Measurements from ENCODE around the gene TMEM218. TPM values are rescaled to one million over a fixed set of nuclear protein-coding genes. Genes with fewer than 3 reads are reported as not detected.
"Not testable (repeated sequence)": the region's sequence is repeated elsewhere in the genome, so short reads cannot be mapped to it uniquely, and the experiment has no call there.

The TMEM218 gene
- total RNA-seq, 2 experiments from 2014 or later: 16.6 to 18.1 TPM

DNA sequence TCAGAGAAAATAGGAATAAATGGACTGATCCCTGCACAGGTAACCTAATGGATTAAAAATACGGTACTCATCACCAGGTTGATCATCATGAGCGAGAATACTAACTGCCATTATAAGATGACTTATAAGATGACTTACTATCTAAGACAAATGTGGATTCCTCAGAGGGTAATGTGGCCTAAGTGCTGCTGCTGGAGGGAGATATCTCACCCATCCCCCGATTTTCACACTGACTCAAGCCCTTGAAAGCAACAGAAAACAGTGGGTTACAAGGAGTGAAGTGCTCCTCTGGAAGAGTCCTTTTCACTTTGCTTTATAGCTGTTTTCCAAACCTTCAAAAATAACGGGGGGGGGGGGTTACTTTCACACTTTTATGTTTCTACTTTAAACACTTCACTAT is 920 bp downstream of the TMEM218 start:
- peaks cover 7% of the 10 kb centered on the region for H3K9me3 Mint-ChIP-seq
- peaks cover 7% of the 10 kb centered on the region for H3K36me3 Mint-ChIP-seq
- peaks cover 31% of the 10 kb centered on the region for H3K4me1 Mint-ChIP-seq
- no peaks in the 10 kb centered on the region for H3K27me3 Mint-ChIP-seq
- peak overlapping the region; percentile 92 for H3K4me3 Mint-ChIP-seq
- H3K27ac Mint-ChIP-seq: peak overlapping the region; percentile 91
- DNase-seq: peak; percentile 8

DNA sequence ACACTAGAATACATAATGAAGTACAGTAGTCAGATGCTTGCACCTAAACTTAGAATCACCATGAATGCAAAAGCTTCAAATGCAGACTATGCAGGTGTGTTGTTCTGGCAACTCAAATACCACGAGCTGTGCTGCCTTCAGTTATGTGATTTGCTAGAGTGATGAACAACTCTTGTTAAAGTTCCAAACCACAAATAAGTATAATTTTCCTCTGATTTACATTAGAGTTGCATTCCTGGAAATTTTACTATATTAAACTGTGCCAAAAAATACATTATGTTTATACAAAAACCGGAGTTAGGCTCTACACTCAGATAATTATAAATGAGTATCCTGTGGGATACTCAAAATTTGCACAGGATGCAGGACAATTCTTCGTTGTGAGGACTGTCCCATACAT is 3.0 kb downstream of the TMEM218 start:
- no peaks in the 10 kb centered on the region for H3K27me3 Mint-ChIP-seq
- peaks cover 37% of the 10 kb centered on the region for H3K4me1 Mint-ChIP-seq

DNA sequence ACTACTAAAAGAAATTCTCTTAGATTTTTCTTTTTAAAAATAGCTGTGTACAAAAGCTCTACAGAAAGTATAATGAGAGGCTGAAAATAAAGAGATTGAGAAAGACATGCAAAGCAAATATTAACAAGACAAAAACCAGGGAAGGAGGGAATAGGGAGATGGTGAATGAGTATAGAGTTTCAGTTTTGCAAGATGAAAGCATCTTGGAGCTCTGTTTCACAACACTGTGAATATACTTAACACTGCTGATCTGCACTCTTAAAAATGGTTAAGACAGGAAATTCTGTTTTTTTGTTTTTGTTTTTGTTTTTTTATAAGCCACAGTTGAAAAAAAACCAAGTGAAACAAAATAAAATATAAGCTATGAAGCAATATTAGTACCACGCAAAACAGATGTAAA is 5.5 kb downstream of the TMEM218 start:
- peaks cover 29% of the 10 kb centered on the region for H3K4me1 Mint-ChIP-seq
- no peaks in the 10 kb centered on the region for H3K9me3 Mint-ChIP-seq
- no peak overlapping the region for H3K27ac Mint-ChIP-seq
- no peak overlapping the region for H3K4me3 Mint-ChIP-seq
- no peaks in the 10 kb centered on the region for H3K27me3 Mint-ChIP-seq
- no peak for DNase-seq
- H3K36me3 Mint-ChIP-seq: peaks cover 14% of the 10 kb centered on the region

More for the DNA sequence above, 3.0 kb downstream of the TMEM218 start:
- Mint-ChIP-seq H3K27ac (no peak overlapping the region), H3K36me3 (peaks cover 12% of the 10 kb centered on the region), H3K4me3 (no peak overlapping the region), H3K9me3 (peaks cover 7% of the 10 kb centered on the region)
- DNase-seq: no peak

DNA sequence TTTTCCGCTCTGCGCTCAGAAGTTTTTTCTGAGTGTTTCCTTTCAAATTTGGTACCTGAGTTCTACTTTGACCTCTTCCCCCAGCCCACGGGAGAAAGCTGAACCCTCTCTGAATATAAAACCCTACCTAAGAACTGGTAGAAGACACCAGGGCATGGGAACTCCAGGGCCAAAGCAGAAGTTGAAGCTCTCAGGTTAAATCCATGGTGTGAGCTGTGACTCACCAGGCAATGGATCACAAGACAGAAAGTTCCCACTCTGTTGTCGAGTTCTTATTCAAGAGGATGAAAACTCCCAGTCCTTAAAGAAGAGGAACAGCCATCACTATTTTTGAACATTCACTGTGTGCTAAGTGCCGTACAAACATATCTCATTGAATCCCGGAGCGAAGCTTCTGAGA is 8.9 kb downstream of the TMEM218 start:
- Mint-ChIP-seq H3K9me3 (no peaks in the 10 kb centered on the region), H3K27ac (no peak overlapping the region), H3K4me3 (no peak overlapping the region), H3K36me3 (peaks cover 18% of the 10 kb centered on the region), H3K4me1 (peaks cover 19% of the 10 kb centered on the region), H3K27me3 (no peaks in the 10 kb centered on the region)
- DNase-seq: no peak

DNA sequence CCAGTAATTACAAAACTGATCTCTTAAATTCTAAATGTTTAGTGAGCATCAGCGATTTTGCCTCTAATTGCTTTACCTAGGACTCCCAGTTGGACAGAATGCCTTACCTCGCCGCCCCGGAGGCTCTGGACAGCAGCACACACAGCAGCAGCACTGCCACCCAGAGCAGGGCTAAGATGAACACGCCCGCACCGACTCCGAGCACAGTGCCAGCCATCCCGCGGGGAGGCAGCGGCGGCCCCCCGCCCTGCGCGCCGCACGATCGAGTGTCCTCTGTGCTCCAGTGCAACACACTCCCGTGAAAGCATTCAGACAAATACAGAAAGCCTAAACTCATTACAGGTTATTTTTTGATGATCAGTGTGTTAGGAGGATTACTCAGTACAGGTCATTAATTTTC is 9.4 kb downstream of the TMEM218 start:
- Mint-ChIP-seq H3K27me3 (no peaks in the 10 kb centered on the region), H3K27ac (no peak overlapping the region), H3K36me3 (peaks cover 18% of the 10 kb centered on the region), H3K4me3 (no peak overlapping the region), H3K4me1 (peaks cover 17% of the 10 kb centered on the region), H3K9me3 (no peaks in the 10 kb centered on the region)
- no peak for DNase-seq

DNA sequence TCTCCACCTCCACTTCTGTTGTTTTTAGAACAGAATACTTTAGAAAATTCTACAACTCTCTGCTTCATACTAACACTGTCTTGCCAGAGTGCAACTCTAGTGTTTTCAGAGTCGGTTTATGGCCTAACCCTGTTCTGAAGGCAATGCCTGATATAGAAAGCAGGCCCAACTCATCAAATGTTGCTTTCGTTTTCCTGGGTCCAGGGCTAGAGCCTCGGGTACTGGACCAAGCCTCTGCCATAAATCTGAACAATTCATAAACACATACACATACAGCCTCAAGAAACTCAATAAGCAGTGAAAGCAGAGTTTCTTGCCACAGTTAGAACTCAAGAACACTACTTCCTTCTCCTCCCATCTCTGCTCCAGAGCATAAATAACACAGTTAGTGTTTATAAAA is 9.8 kb downstream of the TMEM218 start:
- Mint-ChIP-seq H3K36me3 (peaks cover 18% of the 10 kb centered on the region), H3K4me3 (no peak overlapping the region), H3K27ac (no peak overlapping the region), H3K4me1 (peaks cover 15% of the 10 kb centered on the region), H3K27me3 (no peaks in the 10 kb centered on the region), H3K9me3 (no peaks in the 10 kb centered on the region)
- no peak for DNase-seq

DNA sequence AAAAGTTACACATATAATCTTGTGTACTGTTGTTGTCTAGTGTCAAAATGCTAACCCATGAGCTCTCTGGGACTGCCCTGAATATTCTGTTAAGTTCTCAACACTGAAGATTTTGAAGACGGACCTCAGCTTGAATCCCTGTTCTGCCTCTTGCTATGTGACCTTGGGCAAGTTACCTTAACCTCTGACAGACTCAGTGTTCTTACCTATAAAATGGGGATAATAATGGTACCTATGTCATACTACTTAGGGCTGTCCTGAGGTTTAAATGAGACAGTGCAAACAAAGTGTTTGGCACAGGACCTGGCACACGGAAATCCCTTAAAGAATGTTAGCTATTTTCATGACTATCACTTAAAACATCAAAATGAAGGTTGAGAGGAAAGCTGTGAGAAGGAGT is 11.3 kb downstream of the TMEM218 start:
- H3K36me3 Mint-ChIP-seq: peaks cover 14% of the 10 kb centered on the region

DNA sequence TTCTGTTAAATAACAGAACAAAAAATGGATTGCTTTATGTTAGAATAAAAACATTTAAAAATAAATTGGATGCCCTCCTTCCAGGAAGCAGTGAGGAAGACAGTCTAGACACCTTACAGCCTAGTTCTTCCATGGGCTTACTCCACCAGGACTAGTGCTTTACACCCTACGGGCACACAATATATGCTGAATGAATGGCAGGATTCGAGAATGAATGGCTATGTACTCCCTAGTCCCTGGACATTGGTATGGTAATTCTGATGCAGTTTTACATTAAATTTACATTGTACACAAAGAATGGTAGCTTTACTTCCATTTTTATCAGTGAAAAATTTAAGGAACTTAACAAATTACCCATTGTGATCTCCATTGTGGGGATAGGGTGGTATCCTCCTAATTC is 16.7 kb downstream of the TMEM218 start:
- H3K9me3 Mint-ChIP-seq: no peaks in the 10 kb centered on the region
- H3K27me3 Mint-ChIP-seq: no peaks in the 10 kb centered on the region
- H3K27ac Mint-ChIP-seq: no peak overlapping the region
- no peak overlapping the region for H3K4me3 Mint-ChIP-seq
- no peak for DNase-seq
- peaks cover 3% of the 10 kb centered on the region for H3K4me1 Mint-ChIP-seq
- peaks cover 2% of the 10 kb centered on the region for H3K36me3 Mint-ChIP-seq

More for the DNA sequence above, 11.3 kb downstream of the TMEM218 start:
- H3K9me3 Mint-ChIP-seq: no peaks in the 10 kb centered on the region
- DNase-seq: no peak
- peaks cover 4% of the 10 kb centered on the region for H3K4me1 Mint-ChIP-seq
- H3K27me3 Mint-ChIP-seq: no peaks in the 10 kb centered on the region
- H3K27ac Mint-ChIP-seq: no peak overlapping the region
- H3K4me3 Mint-ChIP-seq: no peak overlapping the region

DNA sequence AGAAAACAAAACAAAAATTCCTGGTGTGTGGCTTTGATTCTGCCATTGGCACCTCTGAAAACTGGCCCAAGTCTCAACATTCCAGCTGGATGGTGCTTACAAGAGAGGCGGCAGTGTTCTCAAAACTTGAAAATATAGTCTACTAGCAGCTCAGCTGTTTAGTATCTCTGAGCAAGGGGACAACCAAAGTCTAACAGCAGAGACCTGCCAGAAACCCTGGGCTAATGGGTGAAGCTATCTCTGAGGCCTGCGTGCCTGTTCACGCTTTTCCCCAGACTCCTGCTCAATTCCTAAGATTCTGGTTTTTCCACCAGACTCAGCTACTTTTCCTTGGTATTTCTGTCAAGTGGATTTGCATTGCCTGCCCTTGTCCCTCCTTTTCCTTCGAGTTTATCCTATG is 17.9 kb downstream of the TMEM218 start:
- Mint-ChIP-seq H3K27ac (no peak overlapping the region), H3K27me3 (no peaks in the 10 kb centered on the region), H3K36me3 (peaks cover 2% of the 10 kb centered on the region)

DNA sequence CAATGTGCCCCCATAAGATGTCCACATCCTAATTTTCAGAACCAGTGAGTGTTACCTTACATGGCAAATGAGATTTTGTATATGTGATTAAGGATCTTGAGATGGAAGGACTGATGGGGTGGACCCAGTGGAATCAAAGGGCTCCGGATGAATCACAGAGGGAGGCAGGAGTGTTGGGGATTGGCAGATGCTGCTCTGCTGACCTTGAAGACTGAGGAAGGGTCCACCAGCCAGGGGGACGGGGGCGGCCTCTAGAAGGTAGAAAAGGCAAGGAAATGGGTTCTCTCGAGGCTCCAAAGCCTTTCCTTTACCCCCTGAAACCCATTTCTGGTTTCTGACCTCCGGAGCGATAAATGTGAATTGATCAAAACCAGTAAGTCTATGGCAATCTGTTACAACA is 18.8 kb downstream of the TMEM218 start:
- H3K4me3 Mint-ChIP-seq: no peak overlapping the region
- H3K9me3 Mint-ChIP-seq: no peaks in the 10 kb centered on the region
- peaks cover 2% of the 10 kb centered on the region for H3K36me3 Mint-ChIP-seq
- H3K4me1 Mint-ChIP-seq: peaks cover 3% of the 10 kb centered on the region
- DNase-seq: no peak
- H3K27ac Mint-ChIP-seq: no peak overlapping the region
- no peaks in the 10 kb centered on the region for H3K27me3 Mint-ChIP-seq

More for the DNA sequence above, 17.9 kb downstream of the TMEM218 start:
- Mint-ChIP-seq H3K4me3 (no peak overlapping the region), H3K4me1 (peaks cover 3% of the 10 kb centered on the region), H3K9me3 (no peaks in the 10 kb centered on the region)
- no peak for DNase-seq

DNA sequence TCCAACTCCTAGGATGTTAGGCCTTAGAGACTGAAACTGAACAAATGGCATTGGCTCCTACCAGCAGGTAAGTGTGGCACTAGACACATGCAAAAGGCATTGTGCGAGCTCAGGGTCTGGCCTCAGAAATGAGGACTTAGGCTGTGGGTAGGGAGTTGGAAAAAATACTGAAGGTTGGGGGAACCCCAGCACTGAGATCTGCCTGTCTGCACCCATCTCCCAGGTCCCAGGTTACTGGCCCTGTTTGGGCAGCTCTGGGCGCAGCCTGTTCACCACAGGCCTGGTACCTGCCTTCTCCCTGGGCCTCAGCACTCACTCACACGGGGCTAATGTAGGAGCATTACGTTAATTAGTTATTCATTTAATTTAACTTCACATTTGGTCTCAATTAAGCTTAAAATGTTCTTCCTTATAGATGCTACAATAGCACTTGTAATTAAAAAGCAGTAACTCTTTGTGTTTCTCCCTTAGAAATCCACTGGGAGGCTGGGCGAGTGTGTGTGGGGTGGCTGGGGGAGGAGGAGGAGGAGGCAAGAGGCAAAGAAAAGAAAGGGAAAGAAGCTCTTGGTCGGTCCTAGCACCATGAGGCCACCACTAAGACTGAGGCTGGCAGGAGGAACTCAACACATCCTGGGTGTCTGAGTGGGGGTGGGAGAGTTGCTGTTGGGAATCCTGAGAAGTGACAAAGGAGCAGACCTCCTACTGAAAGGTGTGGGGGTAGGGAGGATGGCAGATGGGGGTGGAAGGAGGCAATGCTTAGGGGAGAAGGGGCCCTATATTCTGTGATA is 19.4 kb downstream of the TMEM218 start:
- H3K27me3 Mint-ChIP-seq: no peaks in the 10 kb centered on the region
- H3K4me3 Mint-ChIP-seq: no peak overlapping the region
- H3K9me3 Mint-ChIP-seq: no peaks in the 10 kb centered on the region
- peaks cover 3% of the 10 kb centered on the region for H3K4me1 Mint-ChIP-seq
- peaks cover 2% of the 10 kb centered on the region for H3K36me3 Mint-ChIP-seq
- no peak for DNase-seq
- H3K27ac Mint-ChIP-seq: no peak overlapping the region

DNA sequence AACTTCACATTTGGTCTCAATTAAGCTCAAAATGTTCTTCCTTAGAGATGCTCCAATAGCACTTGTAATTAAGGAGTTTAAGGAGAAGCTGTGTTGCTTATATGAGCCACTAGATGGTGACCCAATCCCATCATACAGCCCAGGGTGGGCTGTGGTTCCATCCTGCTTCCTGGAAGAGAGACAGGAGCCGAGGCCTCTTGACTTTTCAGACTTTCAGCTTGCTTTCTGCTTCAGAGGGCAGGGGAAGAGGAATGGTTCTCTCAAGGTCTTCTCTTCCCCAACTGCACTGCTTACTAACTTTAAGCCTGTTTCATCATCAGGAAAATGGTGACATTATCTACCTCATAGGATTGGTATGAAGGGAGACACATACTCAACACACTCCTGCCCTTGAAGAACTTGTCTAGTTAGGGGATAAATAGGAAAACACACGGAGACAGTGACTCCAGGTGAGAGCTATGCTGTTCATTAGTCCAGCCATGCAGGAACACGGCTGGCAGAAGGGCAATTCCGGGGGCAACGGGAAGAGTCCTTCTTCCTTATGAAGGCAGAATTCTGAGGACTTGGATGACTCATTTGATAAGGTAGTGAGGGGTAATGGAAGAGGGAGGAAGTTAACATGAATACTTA is 20.1 kb downstream of the TMEM218 start:
- Mint-ChIP-seq H3K9me3 (no peaks in the 10 kb centered on the region), H3K27ac (no peak overlapping the region), H3K4me3 (no peak overlapping the region), H3K27me3 (no peaks in the 10 kb centered on the region), H3K4me1 (peaks cover 3% of the 10 kb centered on the region), H3K36me3 (no peaks in the 10 kb centered on the region)
- no peak for DNase-seq

DNA sequence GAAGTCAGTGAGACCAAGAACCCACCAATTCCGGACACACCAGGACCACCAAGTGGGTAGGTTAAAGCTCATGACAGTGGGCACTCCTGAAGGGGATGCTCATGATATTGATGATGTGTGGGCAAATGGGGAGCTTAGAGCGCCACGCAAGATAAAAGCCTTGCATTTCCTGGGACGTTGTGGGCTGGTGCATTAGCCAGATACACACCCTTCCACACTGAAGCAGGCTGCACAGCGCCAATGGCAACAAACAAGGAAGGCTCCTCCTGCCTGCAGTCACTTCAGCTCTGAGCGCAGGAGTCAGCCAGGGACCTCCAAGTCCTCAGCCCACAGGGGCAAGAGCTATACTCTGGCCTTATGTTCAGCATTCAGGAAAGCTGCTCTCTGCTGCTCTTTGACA is 20.6 kb downstream of the TMEM218 start:
- DNase-seq: no peak
- no peaks in the 10 kb centered on the region for H3K36me3 Mint-ChIP-seq
- peaks cover 3% of the 10 kb centered on the region for H3K4me1 Mint-ChIP-seq
- H3K27me3 Mint-ChIP-seq: no peaks in the 10 kb centered on the region
- no peak overlapping the region for H3K27ac Mint-ChIP-seq
- H3K9me3 Mint-ChIP-seq: no peaks in the 10 kb centered on the region
- H3K4me3 Mint-ChIP-seq: no peak overlapping the region

DNA sequence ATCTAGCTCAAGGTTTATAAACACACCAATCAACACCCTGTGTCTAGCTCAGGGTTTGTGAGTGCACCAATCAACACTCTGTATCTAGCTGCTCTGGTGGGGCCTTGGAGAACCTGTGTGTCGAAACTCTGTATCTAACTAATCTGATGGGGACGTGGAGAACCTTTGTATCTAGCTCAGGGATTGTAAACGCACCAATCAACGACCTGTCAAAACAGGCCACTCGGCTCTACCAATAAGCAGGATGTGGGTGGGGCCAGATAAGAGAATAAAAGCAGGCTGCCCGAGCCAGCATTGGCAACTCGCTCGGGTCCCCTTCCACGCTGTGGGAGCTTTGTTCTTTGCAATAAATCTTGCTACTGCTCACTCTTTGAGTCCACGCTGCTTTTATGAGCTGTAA is 21.3 kb downstream of the TMEM218 start:
- not testable (repeated sequence) for DNase-seq, H3K9me3 Mint-ChIP-seq, H3K27me3 Mint-ChIP-seq, H3K4me3 Mint-ChIP-seq, H3K4me1 Mint-ChIP-seq, H3K27ac Mint-ChIP-seq, H3K36me3 Mint-ChIP-seq

DNA sequence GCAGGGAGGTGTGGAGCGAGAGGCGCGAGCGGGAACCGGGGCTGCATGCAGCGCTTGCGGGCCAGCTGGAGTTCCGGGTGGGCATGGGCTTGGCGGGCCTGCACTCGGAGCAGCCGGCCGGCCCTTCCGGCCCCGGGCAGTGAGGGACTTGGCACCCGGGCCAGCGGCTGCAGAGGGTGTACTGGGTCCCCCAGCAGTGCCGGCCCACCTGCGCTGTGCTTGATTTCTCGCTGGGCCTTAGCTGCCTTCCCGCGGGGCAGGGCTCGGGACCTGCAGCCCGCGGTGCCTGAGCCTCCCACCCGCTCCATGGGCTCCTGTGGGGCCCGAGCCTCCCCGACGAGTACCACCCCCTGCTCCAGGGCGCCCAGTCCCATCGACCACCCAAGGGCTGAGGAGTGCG is 21.9 kb downstream of the TMEM218 start:
- not testable (repeated sequence) for H3K27me3 Mint-ChIP-seq, DNase-seq, H3K4me3 Mint-ChIP-seq, H3K36me3 Mint-ChIP-seq, H3K27ac Mint-ChIP-seq, H3K4me1 Mint-ChIP-seq, H3K9me3 Mint-ChIP-seq

Data from activated naive CD8-positive, alpha-beta T cell treated with anti-CD3 and anti-CD28 coated beads for 36 hours (primary cell).